Measurements from ENCODE around the gene TPRN.

GRCh38 chr9:137245450-137246421, 45.2 kb upstream of the TPRN start:
- no peak for TF ChIP-seq CTCF (IDR thresholded peaks at IDR 0.05)
- no peak for TF ChIP-seq RFX5 (IDR thresholded peaks at IDR 0.05; ENCODE audit: low read length)
- TF ChIP-seq JUND (IDR thresholded peaks at IDR 0.05): no peak
- no peak for TF ChIP-seq GATA2 (CRISPR knock-in tag; IDR thresholded peaks at IDR 0.05)
- TF ChIP-seq EZH2phosphoT487 (IDR thresholded peaks at IDR 0.05; ENCODE audit: borderline replicate concordance, low read depth): no peak
- TF ChIP-seq RCOR1 (IDR thresholded peaks at IDR 0.05; ENCODE audit: low read length): no peak
- TF ChIP-seq POLR2AphosphoS5 (IDR thresholded peaks at IDR 0.05; ENCODE audit: low read depth, low read length): no peak
- no peak for TF ChIP-seq YY1 (IDR thresholded peaks at IDR 0.05; ENCODE audit: low read depth)
- no peak for TF ChIP-seq SIN3A (IDR thresholded peaks at IDR 0.05; ENCODE audit: borderline replicate concordance, low read depth, low read length)
- TF ChIP-seq NFIC (IDR thresholded peaks at IDR 0.05; ENCODE audit: borderline replicate concordance): no peak
- TF ChIP-seq USF1 (IDR thresholded peaks at IDR 0.05; ENCODE audit: borderline replicate concordance, low read depth): no peak
- TF ChIP-seq RAD21 (IDR thresholded peaks at IDR 0.05; ENCODE audit: low read length): no peak
